HG03196 (cell line): ENCODE data around the gene TP53TG5.

Experiments used
- ATAC-seq: cut with Tn5 transposase; IDR thresholded peaks from one replicate; pipeline ENCODE4 v1.9.1; 2021; ENCODE audit not compliant: unreplicated experiment

TP53TG5 gene

GRCh38 chr20:45378191-45378590 lies at the start of gene TP53TG5:
TSS of gene TP53TG5 (minus strand) at chr20:45378325. CDS start at chr20:45378236, 89 bp downstream.
- ATAC-seq, result no peak

- no peak for ATAC-seq
Observed at GRCh38 chr20:45427236-45428149, 49.4 kb upstream of the TP53TG5 start.

- no peak for ATAC-seq
Observed at GRCh38 chr20:45426320-45427016, 48.3 kb upstream of the TP53TG5 start.

DNA sequence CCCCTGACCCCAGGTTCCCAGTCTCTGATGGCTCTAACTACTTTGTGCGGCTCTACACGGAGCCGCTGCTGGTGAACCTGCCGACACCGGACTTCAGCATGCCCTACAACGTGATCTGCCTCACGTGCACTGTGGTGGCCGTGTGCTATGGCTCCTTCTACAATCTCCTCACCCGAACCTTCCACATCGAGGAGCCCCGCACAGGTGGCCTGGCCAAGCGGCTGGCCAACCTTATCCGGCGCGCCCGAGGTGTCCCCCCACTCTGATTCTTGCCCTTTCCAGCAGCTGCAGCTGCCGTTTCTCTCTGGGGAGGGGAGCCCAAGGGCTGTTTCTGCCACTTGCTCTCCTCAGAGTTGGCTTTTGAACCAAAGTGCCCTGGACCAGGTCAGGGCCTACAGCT lies 47.4 kb upstream of the TP53TG5 start:
- ATAC-seq, result no peak

DNA sequence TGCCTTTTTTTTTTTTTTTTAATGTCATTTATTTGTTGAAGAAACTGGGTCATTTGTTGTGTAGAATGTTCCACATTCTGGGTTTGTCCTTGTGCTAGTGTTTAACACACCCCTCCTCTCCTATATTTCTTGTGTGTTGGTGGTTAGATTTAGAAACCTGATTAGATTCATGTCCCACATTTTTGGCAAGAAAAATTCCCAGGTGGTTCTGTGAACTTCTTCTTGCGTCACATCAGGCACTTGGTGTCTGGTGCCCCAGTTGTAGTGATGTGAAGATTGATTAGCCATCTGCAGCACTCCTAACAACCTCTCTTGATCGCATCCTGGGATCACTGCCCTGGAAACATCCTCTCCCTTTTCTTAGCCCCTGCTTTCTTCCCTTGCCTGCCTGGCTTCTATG lies 45.6 kb upstream of the TP53TG5 start:
- no peak for ATAC-seq

DNA sequence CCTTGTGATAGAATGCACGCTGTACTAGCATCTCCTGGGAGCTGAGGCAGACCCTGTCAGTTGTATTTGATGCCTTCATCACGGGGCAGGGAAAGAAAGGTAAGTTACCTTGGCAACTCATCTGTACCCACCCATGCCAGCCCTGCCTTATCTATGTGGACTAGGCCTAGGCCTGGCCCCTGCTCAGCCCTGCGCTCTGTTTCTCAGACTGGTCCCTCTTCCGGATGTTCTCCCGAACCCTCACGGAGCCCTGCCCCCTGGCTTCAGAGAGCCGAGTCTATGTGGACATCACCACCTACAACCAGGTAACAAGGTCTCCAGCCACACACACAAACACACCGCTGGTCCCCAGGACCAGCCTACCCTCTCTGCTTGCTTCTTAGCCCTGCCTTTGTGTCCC lies 42.0 kb upstream of the TP53TG5 start:
- ATAC-seq, result no peak

- ATAC-seq, result peak; percentile 56
Observed at GRCh38 chr20:45419188-45420091, 41.3 kb upstream of the TP53TG5 start.

DNA sequence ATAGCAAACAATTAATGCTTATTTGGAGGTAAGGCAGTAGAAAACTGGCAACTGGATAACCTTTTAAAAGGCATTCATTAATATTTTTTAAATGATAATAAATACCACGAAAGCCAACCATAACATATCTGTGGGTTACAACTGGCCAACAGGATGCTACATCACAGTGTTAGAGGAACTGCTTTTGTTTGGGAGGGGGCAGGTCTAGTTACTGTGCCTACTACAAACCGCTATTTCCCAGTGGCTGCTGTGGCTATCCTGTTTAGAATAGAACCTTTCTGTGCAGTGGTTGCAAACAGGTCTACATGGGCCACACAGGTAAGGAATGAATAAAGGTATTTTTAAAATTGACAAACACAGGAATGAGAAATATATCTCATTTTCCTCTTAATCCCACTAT lies 38.8 kb upstream of the TP53TG5 start:
- no peak for ATAC-seq

DNA sequence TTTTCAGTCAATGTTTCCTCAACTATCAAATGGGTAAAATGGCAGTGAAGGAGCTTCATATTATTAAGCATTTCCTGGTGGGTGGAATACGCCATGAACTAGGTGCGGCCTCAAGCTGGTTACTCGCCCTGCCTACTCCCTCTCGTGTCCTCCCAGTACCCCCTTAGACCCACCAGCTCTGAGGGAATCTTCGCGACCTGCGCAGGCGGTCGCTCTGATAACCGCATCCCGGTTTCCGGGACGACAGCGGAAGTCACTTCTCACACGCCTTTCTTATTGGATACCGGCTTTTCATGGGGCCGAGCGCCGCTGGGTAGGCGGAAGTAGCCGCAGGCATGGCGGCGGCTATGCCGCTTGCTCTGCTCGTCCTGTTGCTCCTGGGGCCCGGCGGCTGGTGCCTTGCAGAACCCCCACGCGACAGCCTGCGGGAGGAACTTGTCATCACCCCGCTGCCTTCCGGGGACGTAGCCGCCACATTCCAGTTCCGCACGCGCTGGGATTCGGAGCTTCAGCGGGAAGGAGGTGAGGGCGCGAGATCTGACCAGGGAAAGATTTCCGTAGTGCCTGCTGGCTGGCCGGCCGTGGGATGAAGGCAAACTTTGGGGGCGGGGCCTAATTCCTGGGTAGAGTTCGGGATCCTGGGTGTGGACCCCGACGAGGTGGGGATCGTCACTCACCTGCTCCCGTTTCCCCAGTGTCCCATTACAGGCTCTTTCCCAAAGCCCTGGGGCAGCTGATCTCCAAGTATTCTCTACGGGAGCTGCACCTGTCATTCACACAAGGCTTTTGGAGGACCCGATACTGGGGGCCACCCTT lies 37.9 kb upstream of the TP53TG5 start, which contains the start of gene PIGT:
Gene PIGT, plus strand, starts transcription at position 320 of the 816 bp plus-strand sequence. Its CDS starts 16 bp downstream, at position 336.
- peak; percentile 69 for ATAC-seq

DNA sequence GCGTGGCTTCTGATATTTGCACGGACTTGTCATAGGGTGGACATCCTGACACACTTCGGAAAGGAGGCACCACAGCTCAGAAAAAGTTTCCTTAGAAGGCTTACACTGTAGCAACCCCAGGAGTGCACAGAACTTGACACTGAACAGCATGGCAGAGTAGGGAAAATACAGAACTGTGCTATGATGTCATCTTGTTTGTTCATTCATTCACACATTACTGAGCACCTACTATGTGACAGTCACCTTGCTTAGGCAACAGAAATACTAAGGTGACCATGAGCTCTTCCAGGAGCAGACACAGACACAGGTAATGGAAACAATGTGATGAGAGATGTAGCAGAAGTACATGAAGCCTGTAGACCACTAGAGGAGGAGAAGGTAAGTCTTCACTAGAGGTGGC lies 35.4 kb upstream of the TP53TG5 start:
- ATAC-seq, result no peak

DNA sequence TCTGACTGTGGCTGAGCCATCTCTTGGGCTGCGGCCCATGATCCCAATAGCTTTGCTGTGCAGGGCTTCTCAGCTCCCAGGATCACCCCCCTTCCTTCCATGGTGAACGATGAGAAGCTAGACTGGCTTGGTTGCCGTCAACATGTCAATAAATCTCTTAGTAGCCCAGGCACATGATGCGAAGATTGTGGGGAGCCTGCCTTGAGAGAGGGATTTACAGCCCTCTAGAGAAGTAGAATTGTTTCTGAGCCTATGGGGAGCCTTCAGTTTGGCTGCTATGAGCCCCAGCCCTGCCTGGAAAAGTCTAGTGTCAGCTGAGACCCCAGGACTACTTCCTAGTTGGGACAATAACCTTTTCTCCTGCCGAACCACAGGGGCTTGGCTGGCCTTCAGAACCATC lies 34.5 kb upstream of the TP53TG5 start:
- ATAC-seq, result no peak

DNA sequence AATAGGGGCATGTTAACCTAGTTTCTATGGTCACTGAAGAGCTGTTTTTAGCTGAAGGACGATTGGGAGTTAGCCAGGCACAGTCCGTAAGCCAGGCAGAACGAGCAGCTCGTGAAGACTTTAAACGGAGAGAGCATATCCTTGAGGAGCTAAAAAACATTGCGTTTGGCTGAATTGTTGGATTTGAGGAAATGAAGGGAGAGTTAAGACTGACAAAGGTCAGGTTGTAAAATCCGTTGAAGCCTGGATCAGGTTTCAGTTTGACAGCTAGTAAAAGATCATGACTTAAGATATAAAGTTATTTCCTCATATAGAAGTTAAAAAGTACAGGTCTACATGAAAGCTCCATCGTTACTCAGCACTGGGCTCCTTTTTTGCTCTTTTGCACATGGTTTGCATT lies 32.8 kb upstream of the TP53TG5 start:
- no peak for ATAC-seq

DNA sequence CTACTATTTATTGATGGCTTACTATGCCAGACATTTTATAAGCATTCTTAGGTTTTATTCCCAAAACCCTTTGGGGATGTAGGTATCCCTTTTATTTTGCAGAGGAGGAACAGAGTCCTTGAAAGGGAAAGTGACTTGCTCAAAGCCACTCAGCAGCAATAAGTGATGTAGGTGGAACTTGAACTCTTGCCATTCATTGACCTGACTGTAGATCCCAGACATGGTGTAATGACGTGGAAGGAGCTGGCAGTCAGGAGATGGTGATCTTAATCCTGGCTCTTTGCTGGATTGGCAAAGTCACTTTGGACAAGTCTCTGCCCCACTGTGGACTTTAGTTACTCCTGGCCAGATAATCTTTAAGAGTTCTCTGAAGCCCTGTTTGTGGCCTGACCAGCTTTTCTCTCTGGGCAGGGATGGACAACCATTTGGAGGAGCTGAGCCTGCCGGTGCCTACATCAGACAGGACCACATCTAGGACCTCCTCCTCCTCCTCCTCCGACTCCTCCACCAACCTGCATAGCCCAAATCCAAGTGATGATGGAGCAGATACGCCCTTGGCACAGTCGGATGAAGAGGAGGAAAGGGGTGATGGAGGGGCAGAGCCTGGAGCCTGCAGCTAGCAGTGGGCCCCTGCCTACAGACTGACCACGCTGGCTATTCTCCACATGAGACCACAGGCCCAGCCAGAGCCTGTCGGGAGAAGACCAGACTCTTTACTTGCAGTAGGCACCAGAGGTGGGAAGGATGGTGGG lies 31.6 kb upstream of the TP53TG5 start:
- no peak for ATAC-seq

GRCh38 chr20:45408646-45409213 lies 30.6 kb upstream of the TP53TG5 start:
- no peak for ATAC-seq

DNA sequence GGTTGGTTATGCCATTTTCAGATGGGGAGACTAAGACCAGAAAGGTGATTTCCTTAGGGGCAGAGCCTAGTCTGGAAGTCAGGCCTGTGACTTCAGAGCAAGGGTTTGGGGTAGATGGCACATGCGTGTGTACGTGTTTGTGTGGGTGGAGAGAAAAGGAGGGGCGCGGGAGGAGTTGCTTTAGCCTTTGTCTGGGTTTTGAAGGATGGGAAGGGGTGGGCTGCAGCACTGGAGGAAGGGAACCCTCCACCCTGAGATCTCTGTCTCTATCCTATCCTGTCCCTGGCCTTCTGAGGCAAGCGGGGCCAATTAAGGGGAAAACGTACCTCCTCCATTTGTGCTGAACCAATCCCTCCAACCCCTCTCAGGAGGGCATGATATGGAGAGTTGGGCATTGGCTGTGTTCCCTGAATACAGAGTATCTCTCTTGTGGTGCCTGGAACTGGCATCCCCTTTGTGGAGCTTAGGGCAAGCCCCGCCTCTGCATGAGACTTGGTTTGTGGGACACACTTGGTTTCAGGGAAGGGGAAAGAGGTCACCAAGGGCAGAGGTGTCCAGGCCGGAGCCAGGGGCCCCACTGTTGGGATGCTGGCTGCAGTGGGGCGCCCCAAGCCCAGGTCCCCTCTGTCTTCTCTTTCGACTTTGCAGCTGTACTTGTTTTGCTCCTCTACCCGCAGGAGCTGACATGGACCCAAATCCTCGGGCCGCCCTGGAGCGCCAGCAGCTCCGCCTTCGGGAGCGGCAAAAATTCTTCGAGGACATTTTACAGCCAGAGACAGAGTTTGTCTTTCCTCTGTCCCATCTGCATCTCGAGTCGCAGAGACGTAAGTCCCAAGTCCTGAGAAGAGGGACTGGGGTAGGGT lies 29.9 kb upstream of the TP53TG5 start, which contains the start of gene DBNDD2:
Gene DBNDD2, plus strand, starts transcription at position 507 of the 863 bp plus-strand sequence. Its CDS starts 179 bp downstream, at position 686.
- ATAC-seq, result no peak

DNA sequence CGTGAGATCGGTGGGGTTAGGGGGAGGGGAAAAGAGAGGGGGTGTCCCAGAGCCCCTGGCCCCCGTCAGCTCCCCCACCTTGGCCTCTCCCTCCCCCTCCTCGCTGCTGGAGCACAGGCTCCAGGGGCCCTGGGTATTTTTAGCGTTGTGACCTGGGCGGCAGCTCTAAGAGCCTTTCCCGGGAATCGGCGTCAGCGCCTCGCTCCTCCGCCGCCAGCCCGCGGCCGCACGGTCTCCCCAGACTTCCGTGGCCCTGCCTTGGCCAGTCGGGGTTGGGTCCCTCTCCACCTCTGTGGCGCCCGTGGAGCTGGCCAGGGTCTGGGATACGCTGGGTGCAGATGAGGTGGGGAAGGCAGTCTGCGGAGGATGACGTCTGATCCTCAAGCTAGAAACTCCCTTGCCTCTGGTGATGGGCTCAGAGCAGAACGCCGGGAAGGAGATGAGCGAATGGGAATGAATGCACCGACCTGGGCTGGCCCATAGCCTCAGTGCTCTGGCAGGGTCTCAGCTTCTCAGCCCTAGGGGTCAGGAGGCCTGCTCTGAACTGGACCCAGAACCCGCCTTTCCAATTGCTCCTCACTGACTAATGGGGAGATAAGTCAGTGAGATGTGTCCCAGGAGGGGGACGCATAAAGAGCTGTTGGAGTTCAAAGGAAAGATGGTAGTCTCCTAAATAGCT lies 29.1 kb upstream of the TP53TG5 start:
- ATAC-seq, result no peak

- ATAC-seq, result no peak
Observed at GRCh38 chr20:45406260-45407066, 28.3 kb upstream of the TP53TG5 start.
